ENCODE measurements around the gene GABRA5. TPM values are rescaled to one million over a fixed set of nuclear protein-coding genes. Genes with fewer than 3 reads are reported as not detected.
A peak's percentile ranks its signal among the peaks of the same experiment; 100 is the strongest.

Gene GABRA5
- total RNA-seq, 1 experiment from 2014 or later = not detected

DNA sequence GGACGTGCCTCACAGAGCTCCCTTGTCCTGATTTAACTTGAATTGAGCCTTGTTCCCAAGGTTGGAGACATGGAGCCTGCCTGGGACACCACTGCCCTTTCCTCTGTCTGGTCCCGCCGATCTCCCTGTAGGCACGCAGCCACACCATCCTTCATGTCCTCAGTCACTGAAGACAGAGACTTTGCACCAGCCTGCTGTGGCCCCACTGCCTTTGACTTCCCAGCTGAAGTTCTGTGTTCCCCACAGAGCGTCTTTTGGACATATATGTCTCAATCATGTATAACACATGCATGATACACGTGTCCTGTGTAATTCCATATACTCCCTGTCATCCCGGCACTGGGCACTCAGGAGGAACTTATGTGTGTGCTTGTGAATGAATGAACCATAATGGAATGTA, 23.6 kb downstream of the GABRA5 start:
- H3K4me2 ChIP-seq = no peak overlapping the region
- no peak overlapping the region for H3K27ac ChIP-seq
- no peaks in the 10 kb centered on the region for H3K79me2 ChIP-seq (ENCODE audit: low read depth)
- DNase-seq = no peak
- TF ChIP-seq CTCF (conservative IDR thresholded peaks at IDR 0.05) (no peak), EZH2 (IDR thresholded peaks at IDR 0.05; ENCODE audit: low read depth) (no peak)
- ChIA-PET CTCF (interaction anchor here (0.6 kb wide), 1 partner anchor 669 kb away, joined by 11 read pairs; no protein-coding TSS in a partner anchor), POLR2A (ENCODE audit: unreplicated experiment) (no interaction called here)
- no peak overlapping the region for H3K4me3 ChIP-seq
- H2AFZ ChIP-seq = no peak overlapping the region
- intact Hi-C loops (cut with micrococcal nuclease; ENCODE audit: unreplicated experiment) = no loop called here
- H3K9me2 ChIP-seq (ENCODE audit: insufficient read depth) = no peaks in the 10 kb centered on the region
- H3F3A ChIP-seq (ENCODE audit: insufficient read depth, low read depth) = no peaks in the 10 kb centered on the region
- no peaks in the 10 kb centered on the region for H3K27me3 ChIP-seq (ENCODE audit: insufficient read depth, low read depth)
- H4K20me1 ChIP-seq (ENCODE audit: insufficient read depth) = no peaks in the 10 kb centered on the region
- BruUV-seq (replicated peaks) = no TSS peak
- no peaks in the 10 kb centered on the region for H3K9me3 ChIP-seq (ENCODE audit: insufficient read depth, low read depth)
- no peaks in the 10 kb centered on the region for H3K36me3 ChIP-seq (ENCODE audit: low read depth)
- no peaks in the 10 kb centered on the region for H3K4me1 ChIP-seq (replicated peaks; ENCODE audit: insufficient read depth)

DNA sequence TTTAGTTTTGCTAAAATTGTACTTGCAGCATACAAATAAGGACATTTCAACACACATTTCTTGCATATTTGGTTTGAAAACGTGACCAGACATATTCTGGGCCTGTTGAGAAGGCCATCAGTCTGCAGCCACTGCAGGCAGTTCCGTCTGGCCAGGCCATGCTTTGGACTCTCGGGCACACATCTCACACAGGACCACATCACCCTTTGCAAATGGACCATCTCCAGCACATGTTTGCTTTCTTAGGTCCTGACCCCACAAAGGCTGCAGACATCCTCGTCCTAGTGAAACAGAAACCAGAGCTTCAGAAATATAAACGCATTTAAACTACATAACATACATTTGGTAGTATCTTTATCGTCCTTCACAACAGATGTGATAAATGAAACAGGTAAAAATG, 24.1 kb downstream of the GABRA5 start:
- Histone ChIP-seq H3K79me2 (ENCODE audit: low read depth) (no peaks in the 10 kb centered on the region), H3K36me3 (ENCODE audit: low read depth) (no peaks in the 10 kb centered on the region), H3K9me3 (ENCODE audit: insufficient read depth, low read depth) (no peaks in the 10 kb centered on the region), H3K4me3 (no peak overlapping the region), H2AFZ (no peak overlapping the region), H3K27me3 (ENCODE audit: insufficient read depth, low read depth) (no peaks in the 10 kb centered on the region), H3K4me2 (no peak overlapping the region), H4K20me1 (ENCODE audit: insufficient read depth) (no peaks in the 10 kb centered on the region), H3F3A (ENCODE audit: insufficient read depth, low read depth) (no peaks in the 10 kb centered on the region), H3K4me1 (replicated peaks; ENCODE audit: insufficient read depth) (no peaks in the 10 kb centered on the region), H3K9me2 (ENCODE audit: insufficient read depth) (no peaks in the 10 kb centered on the region), H3K27ac (no peak overlapping the region)
- ChIA-PET POLR2A (ENCODE audit: unreplicated experiment) (no interaction called here), CTCF (no interaction called here)
- DNase-seq = no peak
- BruUV-seq (replicated peaks) = no TSS peak
- intact Hi-C loops (cut with micrococcal nuclease; ENCODE audit: unreplicated experiment) = no loop called here
- no peak for TF ChIP-seq EZH2 (IDR thresholded peaks at IDR 0.05; ENCODE audit: low read depth)
- TF ChIP-seq CTCF (conservative IDR thresholded peaks at IDR 0.05) = no peak

DNA sequence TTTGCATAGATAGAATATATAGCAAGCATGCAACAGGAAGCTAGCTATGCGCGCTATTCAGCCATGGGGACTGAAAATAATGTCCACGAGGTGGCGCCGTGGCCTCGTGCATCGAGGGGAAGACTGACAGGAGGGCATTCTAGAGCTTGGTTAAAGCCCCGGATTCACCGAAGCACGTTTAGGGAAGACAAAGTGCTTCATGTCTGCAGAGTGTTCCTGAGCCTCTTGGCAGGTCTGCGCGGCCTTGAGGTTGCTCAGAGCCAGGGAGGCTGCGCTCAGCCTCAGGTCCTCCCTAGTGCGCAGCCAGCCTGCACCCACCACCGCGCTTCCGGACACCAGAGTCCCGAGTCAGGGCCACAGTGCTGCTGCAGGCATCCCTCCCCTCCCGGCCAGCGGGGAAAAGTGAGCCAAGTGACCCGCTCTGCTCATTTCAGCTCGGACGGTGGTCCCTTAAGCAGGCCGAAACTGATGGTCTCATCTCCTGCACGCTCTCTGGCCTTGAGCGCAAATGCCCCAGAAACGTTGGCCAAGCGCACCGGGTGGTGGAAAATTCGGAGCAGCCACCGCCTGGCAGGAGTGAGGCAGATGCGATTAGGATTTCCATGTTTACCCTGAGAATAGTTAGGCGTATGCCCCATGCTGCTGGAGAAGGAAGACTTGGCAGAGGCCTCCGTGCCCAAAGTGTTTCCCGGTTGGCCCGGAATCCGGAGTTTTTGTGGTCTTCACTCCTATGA, 24.8 kb downstream of the GABRA5 start:
- no peak overlapping the region for H2AFZ ChIP-seq
- no peak overlapping the region for H3K27ac ChIP-seq

More for the DNA sequence above, 24.8 kb downstream of the GABRA5 start:
- Histone ChIP-seq H3K27me3 (ENCODE audit: insufficient read depth, low read depth) (no peaks in the 10 kb centered on the region), H3K79me2 (ENCODE audit: low read depth) (no peaks in the 10 kb centered on the region), H3K9me2 (ENCODE audit: insufficient read depth) (no peaks in the 10 kb centered on the region), H4K20me1 (ENCODE audit: insufficient read depth) (no peaks in the 10 kb centered on the region), H3K4me1 (replicated peaks; ENCODE audit: insufficient read depth) (no peaks in the 10 kb centered on the region), H3K9me3 (ENCODE audit: insufficient read depth, low read depth) (no peaks in the 10 kb centered on the region), H3K4me3 (no peak overlapping the region), H3K4me2 (no peak overlapping the region), H3F3A (ENCODE audit: insufficient read depth, low read depth) (no peaks in the 10 kb centered on the region), H3K36me3 (ENCODE audit: low read depth) (no peaks in the 10 kb centered on the region)
- TF ChIP-seq EZH2 (IDR thresholded peaks at IDR 0.05; ENCODE audit: low read depth) = no peak
- peak; percentile 46 for TF ChIP-seq CTCF (conservative IDR thresholded peaks at IDR 0.05)
- peak in 1 of 2 experiments; percentile 28 for DNase-seq
- BruUV-seq (replicated peaks) = no TSS peak
- ChIA-PET POLR2A (ENCODE audit: unreplicated experiment) (no interaction called here), CTCF (no interaction called here)
- intact Hi-C loops (cut with micrococcal nuclease; ENCODE audit: unreplicated experiment) = no loop called here
